WTC11 (cell line): ENCODE data around the gene GNL2. TPM values are rescaled to one million over a fixed set of nuclear protein-coding genes. Genes with fewer than 3 reads are reported as not detected.

ENCODE experiments used
- ATAC-seq: fragments of 200-7000 bp; cut with Tn5 transposase; 2 replicates; pipeline ENCODE4 v1.10.0; 2021; ENCODE audit warnings: mild to moderate bottlenecking, moderate library complexity
- CTCF ChIA-PET: fragments of 300-600 bp; sonication (Branson Sonifier 250); formaldehyde crosslinking; loops from one replicate; lab custom pipeline; 2021; ENCODE audit warnings: antibody characterized with exemption; lab: Charles Lee
- POLR2A ChIA-PET: fragments of 350-600 bp; sonication (Branson Sonifier 250); formaldehyde crosslinking; loops from one replicate; lab custom pipeline; 2021; ENCODE audit warnings: antibody characterized with exemption; lab: Charles Lee
- DNase-seq: peaks from one replicate; pipeline ENCODE4 v3.0.0; 2021; ENCODE audit warnings: low spot score
- H3K27ac Mint-ChIP-seq: 2 replicates; pipeline ENCODE4 v1.8.0; 2021; ENCODE audit warnings: mixed read lengths
- H3K27me3 Mint-ChIP-seq: 2 replicates; pipeline ENCODE4 v1.8.0; 2021; ENCODE audit warnings: low read depth, mild to moderate bottlenecking, moderate library complexity, mixed read lengths
- H3K36me3 Mint-ChIP-seq: 2 replicates; pipeline ENCODE4 v1.8.0; 2021; ENCODE audit warnings: mixed read lengths
- H3K4me1 Mint-ChIP-seq: 2 replicates; pipeline ENCODE4 v1.8.0; 2022; ENCODE audit warnings: mixed read lengths
- H3K4me3 Mint-ChIP-seq: 2 replicates; pipeline ENCODE4 v1.8.0; 2021; ENCODE audit warnings: mild to moderate bottlenecking, moderate library complexity, mixed read lengths
- H3K9me3 Mint-ChIP-seq: 2 replicates; pipeline ENCODE4 v1.8.0; 2021; ENCODE audit warnings: mixed read lengths
- ETV6 ChIP-seq: sonication (generic); formaldehyde crosslinking; IDR thresholded peaks from 2 replicates; pipeline ENCODE4 v1.8.1; 2022; ENCODE audit warnings: mild to moderate bottlenecking, missing genetic modification reagents
- GTF2I ChIP-seq: fragments of 250-450 bp; sonication (Bioruptor Pico); conservative IDR thresholded peaks from 2 replicates; pipeline ENCODE4 v1.4.0; 2021; ENCODE audit warnings: mild to moderate bottlenecking
- NR1H2 ChIP-seq: sonication (generic); formaldehyde crosslinking; IDR thresholded peaks from 2 replicates; pipeline ENCODE4 v1.9.0; 2021; ENCODE audit warnings: mild to moderate bottlenecking, moderate library complexity, missing genetic modification reagents
- OVOL2 ChIP-seq: fragments of 250-450 bp; sonication (Bioruptor Pico); IDR thresholded peaks from 2 replicates; pipeline ENCODE4 v1.9.0; 2021; ENCODE audit warnings: mild to moderate bottlenecking, borderline replicate concordance
- RORB ChIP-seq: fragments of 250-450 bp; sonication (Bioruptor Pico); IDR thresholded peaks from 2 replicates; pipeline ENCODE4 v1.9.0; 2021; ENCODE audit warnings: mild to moderate bottlenecking
- TCF7 ChIP-seq: sonication (generic); formaldehyde crosslinking; IDR thresholded peaks from 2 replicates; pipeline ENCODE4 v1.8.0; 2022; ENCODE audit warnings: mild to moderate bottlenecking, low read depth, missing genetic modification reagents, moderate library complexity
- TEAD4 ChIP-seq: sonication (generic); formaldehyde crosslinking; IDR thresholded peaks from 2 replicates; pipeline ENCODE4 v1.8.0; 2022; ENCODE audit warnings: mild to moderate bottlenecking, missing genetic modification reagents
- TP53 ChIP-seq: sonication (generic); formaldehyde crosslinking; IDR thresholded peaks from 2 replicates; pipeline ENCODE4 v1.8.1; 2023; ENCODE audit warnings: mild to moderate bottlenecking, missing genetic modification reagents
- ZBTB21 ChIP-seq: sonication (generic); formaldehyde crosslinking; IDR thresholded peaks from 2 replicates; pipeline ENCODE4 v1.8.1; 2023; ENCODE audit warnings: mild to moderate bottlenecking, missing genetic modification reagents, borderline replicate concordance
- total RNA-seq: library from RNA; stranded (reverse); gene quantifications from 3 replicates; pipeline ENCODE4 v1.2.3, GENCODE V29; 2021
- TF ChIP-seq, protein P1 (sequence below): sonication (generic); formaldehyde crosslinking; IDR thresholded peaks from 2 replicates; pipeline ENCODE4 v1.8.1; 2022; ENCODE audit warnings: missing genetic modification reagents, borderline replicate concordance
- TF ChIP-seq, protein P2 (sequence below): fragments of 250-450 bp; sonication (Bioruptor Pico); IDR thresholded peaks from 2 replicates; pipeline ENCODE4 v1.9.0; 2021; ENCODE audit warnings: moderate library complexity, mild to moderate bottlenecking, inconsistent platforms, borderline replicate concordance
- TF ChIP-seq, protein P3 (sequence below): sonication (generic); formaldehyde crosslinking; IDR thresholded peaks from 2 replicates; pipeline ENCODE4 v1.8.0; 2022; ENCODE audit warnings: missing genetic modification reagents
- TF ChIP-seq, protein P4 (sequence below): fragments of 200-600 bp; IDR thresholded peaks from 2 replicates; pipeline ENCODE4 v1.8.0; 2022; ENCODE audit warnings: antibody characterized with exemption

Gene GNL2
- total RNA-seq, 1 experiment from 2014 or later: 92.8 TPM

DNA sequence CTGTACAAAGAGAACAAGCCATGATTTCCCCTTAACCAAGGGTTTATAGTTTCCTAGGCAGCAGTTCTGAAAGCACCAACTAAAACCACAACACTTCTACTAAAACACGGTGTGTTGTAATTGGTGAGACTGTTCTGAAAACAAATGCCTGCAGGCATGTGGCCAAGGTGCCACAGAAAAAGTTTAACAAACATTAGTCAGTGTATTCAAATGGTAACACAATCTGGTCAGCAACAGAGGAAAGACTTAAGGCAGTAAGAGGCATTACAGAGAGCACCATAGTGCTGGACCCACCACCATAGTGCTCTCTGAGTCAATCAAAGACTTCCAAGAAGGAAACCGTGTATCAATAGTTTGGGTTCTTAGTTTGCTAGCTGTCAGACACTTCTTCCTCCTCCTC lies 58.4 kb downstream of the GNL2 start:
- no peak for ATAC-seq
- ChIA-PET POLR2A (no interaction called here), CTCF (no interaction called here)
- Mint-ChIP-seq H3K36me3 (peaks cover 55% of the 10 kb centered on the region), H3K9me3 (no peaks in the 10 kb centered on the region), H3K27ac (no peak overlapping the region), H3K27me3 (no peaks in the 10 kb centered on the region), H3K4me3 (no peak overlapping the region), H3K4me1 (no peaks in the 10 kb centered on the region)
- DNase-seq: no peak
- TF ChIP-seq GTF2I (CRISPR knock-in tag) (no peak), OVOL2 (CRISPR knock-in tag) (no peak), TCF7 (CRISPR knock-in tag) (no peak)
- TF ChIP-seq, protein P1, sequence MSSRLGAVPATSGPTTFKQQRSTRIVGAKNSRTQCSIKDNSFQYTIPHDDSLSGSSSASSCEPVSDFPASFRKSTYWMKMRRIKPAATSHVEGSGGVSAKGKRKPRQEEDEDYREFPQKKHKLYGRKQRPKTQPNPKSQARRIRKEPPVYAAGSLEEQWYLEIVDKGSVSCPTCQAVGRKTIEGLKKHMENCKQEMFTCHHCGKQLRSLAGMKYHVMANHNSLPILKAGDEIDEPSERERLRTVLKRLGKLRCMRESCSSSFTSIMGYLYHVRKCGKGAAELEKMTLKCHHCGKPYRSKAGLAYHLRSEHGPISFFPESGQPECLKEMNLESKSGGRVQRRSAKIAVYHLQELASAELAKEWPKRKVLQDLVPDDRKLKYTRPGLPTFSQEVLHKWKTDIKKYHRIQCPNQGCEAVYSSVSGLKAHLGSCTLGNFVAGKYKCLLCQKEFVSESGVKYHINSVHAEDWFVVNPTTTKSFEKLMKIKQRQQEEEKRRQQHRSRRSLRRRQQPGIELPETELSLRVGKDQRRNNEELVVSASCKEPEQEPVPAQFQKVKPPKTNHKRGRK (CRISPR knock-in tag): no peak
- TF ChIP-seq, protein P2, sequence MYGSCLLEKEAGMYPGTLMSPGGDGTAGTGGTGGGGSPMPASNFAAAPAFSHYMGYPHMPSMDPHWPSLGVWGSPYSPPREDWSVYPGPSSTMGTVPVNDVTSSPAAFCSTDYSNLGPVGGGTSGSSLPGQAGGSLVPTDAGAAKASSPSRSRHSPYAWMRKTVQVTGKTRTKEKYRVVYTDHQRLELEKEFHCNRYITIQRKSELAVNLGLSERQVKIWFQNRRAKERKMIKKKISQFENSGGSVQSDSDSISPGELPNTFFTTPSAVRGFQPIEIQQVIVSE (CRISPR knock-in tag): no peak

DNA sequence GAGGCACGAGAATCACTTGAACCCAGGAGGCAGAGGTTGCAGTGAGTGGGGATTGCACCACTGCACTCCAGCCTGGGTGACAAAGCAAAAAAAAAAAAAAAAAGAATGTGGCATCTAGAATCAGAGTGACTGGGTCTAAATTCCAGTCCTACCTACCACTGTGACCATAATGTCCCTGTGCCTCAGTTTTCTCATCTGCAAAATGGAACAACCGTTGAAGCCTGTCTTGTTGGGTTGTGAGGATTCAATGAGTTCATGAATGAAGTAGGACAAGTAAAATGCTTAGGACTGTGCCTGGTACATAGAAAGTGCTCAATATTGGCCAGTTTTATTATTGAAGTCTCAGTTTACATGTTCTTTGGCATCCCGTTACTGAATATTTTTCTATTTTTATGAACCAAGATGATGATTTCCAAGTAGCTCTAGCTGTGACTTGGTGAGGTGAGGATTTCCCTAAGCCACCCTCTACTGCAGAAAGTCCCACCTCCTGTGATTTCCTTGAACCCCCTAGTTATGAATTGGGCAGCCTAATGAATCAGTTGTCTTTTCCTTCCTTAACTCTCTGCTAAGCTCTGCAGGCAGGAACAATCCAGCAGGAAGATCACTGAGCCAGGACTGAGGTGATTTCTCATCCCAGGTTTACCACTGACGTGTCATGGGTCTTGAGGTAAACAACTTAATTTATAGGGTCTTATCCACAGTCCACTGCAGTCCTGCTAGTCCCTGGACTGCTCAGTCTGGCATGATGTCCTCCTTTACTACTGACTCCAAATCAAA lies 62.2 kb downstream of the GNL2 start:
- H3K27ac Mint-ChIP-seq: no peak overlapping the region; the same call in 1 of the 2 replicates

More for the DNA sequence above, 62.2 kb downstream of the GNL2 start:
- TF ChIP-seq RORB (CRISPR knock-in tag): no peak
- no peak for TF ChIP-seq TP53
- TF ChIP-seq, protein P3, sequence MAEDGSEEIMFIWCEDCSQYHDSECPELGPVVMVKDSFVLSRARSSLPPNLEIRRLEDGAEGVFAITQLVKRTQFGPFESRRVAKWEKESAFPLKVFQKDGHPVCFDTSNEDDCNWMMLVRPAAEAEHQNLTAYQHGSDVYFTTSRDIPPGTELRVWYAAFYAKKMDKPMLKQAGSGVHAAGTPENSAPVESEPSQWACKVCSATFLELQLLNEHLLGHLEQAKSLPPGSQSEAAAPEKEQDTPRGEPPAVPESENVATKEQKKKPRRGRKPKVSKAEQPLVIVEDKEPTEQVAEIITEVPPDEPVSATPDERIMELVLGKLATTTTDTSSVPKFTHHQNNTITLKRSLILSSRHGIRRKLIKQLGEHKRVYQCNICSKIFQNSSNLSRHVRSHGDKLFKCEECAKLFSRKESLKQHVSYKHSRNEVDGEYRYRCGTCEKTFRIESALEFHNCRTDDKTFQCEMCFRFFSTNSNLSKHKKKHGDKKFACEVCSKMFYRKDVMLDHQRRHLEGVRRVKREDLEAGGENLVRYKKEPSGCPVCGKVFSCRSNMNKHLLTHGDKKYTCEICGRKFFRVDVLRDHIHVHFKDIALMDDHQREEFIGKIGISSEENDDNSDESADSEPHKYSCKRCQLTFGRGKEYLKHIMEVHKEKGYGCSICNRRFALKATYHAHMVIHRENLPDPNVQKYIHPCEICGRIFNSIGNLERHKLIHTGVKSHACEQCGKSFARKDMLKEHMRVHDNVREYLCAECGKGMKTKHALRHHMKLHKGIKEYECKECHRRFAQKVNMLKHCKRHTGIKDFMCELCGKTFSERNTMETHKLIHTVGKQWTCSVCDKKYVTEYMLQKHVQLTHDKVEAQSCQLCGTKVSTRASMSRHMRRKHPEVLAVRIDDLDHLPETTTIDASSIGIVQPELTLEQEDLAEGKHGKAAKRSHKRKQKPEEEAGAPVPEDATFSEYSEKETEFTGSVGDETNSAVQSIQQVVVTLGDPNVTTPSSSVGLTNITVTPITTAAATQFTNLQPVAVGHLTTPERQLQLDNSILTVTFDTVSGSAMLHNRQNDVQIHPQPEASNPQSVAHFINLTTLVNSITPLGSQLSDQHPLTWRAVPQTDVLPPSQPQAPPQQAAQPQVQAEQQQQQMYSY (CRISPR knock-in tag): no peak
- TF ChIP-seq TEAD4: no peak
- no peak for TF ChIP-seq NR1H2
- TF ChIP-seq ZBTB21 (CRISPR knock-in tag): no peak
- TF ChIP-seq ETV6 (CRISPR knock-in tag): no peak
- TF ChIP-seq, protein P4, sequence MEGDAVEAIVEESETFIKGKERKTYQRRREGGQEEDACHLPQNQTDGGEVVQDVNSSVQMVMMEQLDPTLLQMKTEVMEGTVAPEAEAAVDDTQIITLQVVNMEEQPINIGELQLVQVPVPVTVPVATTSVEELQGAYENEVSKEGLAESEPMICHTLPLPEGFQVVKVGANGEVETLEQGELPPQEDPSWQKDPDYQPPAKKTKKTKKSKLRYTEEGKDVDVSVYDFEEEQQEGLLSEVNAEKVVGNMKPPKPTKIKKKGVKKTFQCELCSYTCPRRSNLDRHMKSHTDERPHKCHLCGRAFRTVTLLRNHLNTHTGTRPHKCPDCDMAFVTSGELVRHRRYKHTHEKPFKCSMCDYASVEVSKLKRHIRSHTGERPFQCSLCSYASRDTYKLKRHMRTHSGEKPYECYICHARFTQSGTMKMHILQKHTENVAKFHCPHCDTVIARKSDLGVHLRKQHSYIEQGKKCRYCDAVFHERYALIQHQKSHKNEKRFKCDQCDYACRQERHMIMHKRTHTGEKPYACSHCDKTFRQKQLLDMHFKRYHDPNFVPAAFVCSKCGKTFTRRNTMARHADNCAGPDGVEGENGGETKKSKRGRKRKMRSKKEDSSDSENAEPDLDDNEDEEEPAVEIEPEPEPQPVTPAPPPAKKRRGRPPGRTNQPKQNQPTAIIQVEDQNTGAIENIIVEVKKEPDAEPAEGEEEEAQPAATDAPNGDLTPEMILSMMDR: no peak
- TF ChIP-seq, all 79 proteins: peak for 0
- ATAC-seq (no peak), DNase-seq (no peak)
- Mint-ChIP-seq H3K9me3 (no peaks in the 10 kb centered on the region), H3K36me3 (peaks cover 30% of the 10 kb centered on the region), H3K4me1 (no peaks in the 10 kb centered on the region), H3K27me3 (no peaks in the 10 kb centered on the region), H3K4me3 (no peak overlapping the region)
- CTCF ChIA-PET: interaction anchor here (1.1 kb wide), 1 partner anchor 47 kb away, joined by 3 read pairs; no protein-coding TSS in a partner anchor
- POLR2A ChIA-PET: no interaction called here
